K562 (cell line): ENCODE results near the gene SKAP2. TPM values are rescaled to one million over a fixed set of nuclear protein-coding genes. Genes with fewer than 3 reads are reported as not detected.

Source experiments
- CHD2 ChIP-seq: IDR thresholded peaks from 2 replicates; pipeline ENCODE4 v1.6.1; 2011; ENCODE audit warnings: low read depth, low read length
- CREB3L1 ChIP-seq: fragments of 450-650 bp; IDR thresholded peaks from 2 replicates; pipeline ENCODE4 v1.6.1; 2014; ENCODE audit warnings: low read depth, mild to moderate bottlenecking, moderate library complexity, borderline replicate concordance
- ELF1 ChIP-seq: fragments of 200-800 bp; sonication (Bioruptor generic); IDR thresholded peaks from 2 replicates; pipeline ENCODE4 v1.6.1; 2016; ENCODE audit warnings: missing genetic modification characterization, missing compliant biosample characterization
- FOXP4 ChIP-seq: sonication (generic); formaldehyde crosslinking; IDR thresholded peaks from 2 replicates; pipeline ENCODE4 v1.8.0; 2022; ENCODE audit warnings: mild to moderate bottlenecking, missing genetic modification reagents, borderline replicate concordance
- GABPA ChIP-seq: fragments of 200-800 bp; sonication (Bioruptor generic); conservative IDR thresholded peaks from 2 replicates; pipeline ENCODE4 v1.6.1; 2016; ENCODE audit warnings: low read depth, missing genetic modification characterization, missing compliant biosample characterization
- HLTF ChIP-seq: fragments of 450-650 bp; IDR thresholded peaks from 2 replicates; pipeline ENCODE4 v1.6.1; 2016
- NELFE ChIP-seq: IDR thresholded peaks from 2 replicates; pipeline ENCODE4 v1.6.1; 2011; ENCODE audit warnings: mild to moderate bottlenecking; ENCODE audit not compliant: insufficient read depth, insufficient read length
- PHF8 ChIP-seq: fragments of 200-600 bp; sonication (generic); IDR thresholded peaks from 2 replicates; pipeline ENCODE4 v1.6.1; 2012; ENCODE audit warnings: mixed run types, mild to moderate bottlenecking, inconsistent platforms, low read length, moderate library complexity, borderline replicate concordance
- PML ChIP-seq: IDR thresholded peaks from 2 replicates; pipeline ENCODE4 v1.6.1; 2012; ENCODE audit warnings: low read length, inconsistent platforms
- POLR2H ChIP-seq: IDR thresholded peaks from 2 replicates; pipeline ENCODE4 v1.6.1; 2016; ENCODE audit warnings: missing genetic modification characterization, low read depth, mild to moderate bottlenecking, control low read depth, missing compliant biosample characterization, moderate library complexity
- PRPF4 ChIP-seq: fragments of 200-400 bp; formaldehyde crosslinking; IDR thresholded peaks from one replicate; pipeline ENCODE4 v1.6.1; 2017; ENCODE audit warnings: low read length, low read depth, mild to moderate bottlenecking; ENCODE audit not compliant: insufficient read depth, poor library complexity, severe bottlenecking
- RBM25 ChIP-seq: fragments of 200-400 bp; formaldehyde crosslinking; IDR thresholded peaks from 2 replicates; pipeline ENCODE4 v1.6.1; 2018; ENCODE audit warnings: low read length, low read depth, moderate library complexity; ENCODE audit not compliant: severe bottlenecking
- SAFB2 ChIP-seq: fragments of 200-400 bp; formaldehyde crosslinking; IDR thresholded peaks from 2 replicates; pipeline ENCODE4 v1.6.1; 2018; ENCODE audit warnings: borderline replicate concordance, low read length, low read depth, moderate library complexity; ENCODE audit not compliant: severe bottlenecking
- SNAPC5 ChIP-seq: fragments of 250-450 bp; sonication (Bioruptor Pico); IDR thresholded peaks from 2 replicates; pipeline ENCODE4 v1.8.0; 2021; ENCODE audit warnings: moderate library complexity, mild to moderate bottlenecking, inconsistent platforms
- ZFX ChIP-seq: sonication (generic); formaldehyde crosslinking; IDR thresholded peaks from 2 replicates; pipeline ENCODE4 v1.8.0; 2022; ENCODE audit warnings: mild to moderate bottlenecking, missing genetic modification reagents, moderate library complexity
- polyA plus RNA-seq, 8 experiments: library from polyadenylated mRNA; depleted of rRNA in 4 of 8; stranded (reverse) in 5 of 8; unstranded in 3 of 8; fragments of >200 nt; fragmentation: Nextera tagmentation in 2 of 8; fragmentation: Illumina TruSeq in 1 of 8; extraction: Ambion mirVana in 2 of 8; extraction: Trizol in 1 of 8; gene quantifications; 2 replicates each; pipeline versions ENCODE4 v1.2.1 to v1.2.3, GENCODE V29; 2011 to 2014; ENCODE audit warnings: inconsistent platforms in 1 of 8, missing spikeins in 1 of 8
- total RNA-seq, 7 experiments: library from RNA; depleted of rRNA in 6 of 7; stranded (reverse); fragments of >200 nt in 6 of 7; fragmentation: Illumina TruSeq in 2 of 7; extraction: Trizol in 2 of 7; gene quantifications; 2 replicates each; pipeline versions ENCODE4 v1.2.1 to v1.2.3, GENCODE V29; 2011 to 2021; ENCODE audit warnings: low replicate concordance in 1 of 7

The SKAP2 gene
- total and polyA plus RNA-seq, 9 of the 15 experiments (the other 6 are each of a cell fraction or from before 2014, with no cell fraction given): 4.2 to 11.7 (median 8.3) TPM

- peak; percentile 94 for TF ChIP-seq CREB3L1
- TF ChIP-seq PHF8: peak; percentile 40
- no peak for TF ChIP-seq SNAPC5 (CRISPR knock-in tag)
- TF ChIP-seq SAFB2: no peak
- no peak for TF ChIP-seq PRPF4
- peak; percentile 44; the same call in 1 of the 2 replicates for TF ChIP-seq ZFX (CRISPR knock-in tag)
- peak; percentile 82 for TF ChIP-seq RBM25
- peak; percentile 96 for TF ChIP-seq CHD2
- TF ChIP-seq FOXP4 (CRISPR knock-in tag): no peak
- peak; percentile 66 for TF ChIP-seq GABPA (tag)
- no peak for TF ChIP-seq HLTF
- TF ChIP-seq POLR2H (tag): peak; percentile 94
- no peak for TF ChIP-seq NELFE
- TF ChIP-seq PML: peak; percentile 53; the same call in 1 of the 2 replicates
- TF ChIP-seq ELF1: no peak
- TF ChIP-seq, all 486 proteins: peak for 14
These were observed 226.2 kb downstream of the SKAP2 start (continued) for GRCh38 chr7:26638140-26638539.
